ENCODE data around the gene GRK4. TPM values are rescaled to one million over a fixed set of nuclear protein-coding genes. Genes with fewer than 3 reads are reported as not detected.
A peak's percentile ranks its signal among the peaks of the same experiment; 100 is the strongest.

The GRK4 gene
- total and polyA plus RNA-seq, 2 donors (not counting 1 experiment from before 2014, with no cell fraction given): 0.73 to 2.3 TPM

- POLR2A ChIA-PET: interaction anchor here (1.0 kb wide), 1 partner anchor 35 kb away, joined by 3 read pairs; the partner anchor contains the start of gene HTT
- peak overlapping the region; percentile 95 for H3K4me3 Mint-ChIP-seq
- H3K4me1 Mint-ChIP-seq: peaks cover 60% of the 10 kb centered on the region
- Histone ChIP-seq H3K4me1 (ENCODE audit: control insufficient read depth in 2 of 2, insufficient read depth in 2 of 2, low read length in 2 of 2) (peaks cover 42 to 75% of the 10 kb centered on the region in 2 donors), H3K4me3 (ENCODE audit: control extremely low read depth in 1 of 5, extremely low read depth in 1 of 5, insufficient read depth in 1 of 5, low read depth in 2 of 5, low read length in 4 of 5) (peak overlapping the region in 2 of 5 experiments; percentile 79 to 81), H3K4me2 (replicated peaks; ENCODE audit: low read depth, low read length, poor library complexity, severe bottlenecking) (peak overlapping the region; percentile 96), H3K36me3 (replicated peaks in 1 of 2; ENCODE audit: control extremely low read depth in 1 of 2, control insufficient read depth in 1 of 2, extremely low read depth in 1 of 2, insufficient read depth in 2 of 2, low read length in 1 of 2) (no peaks in the 10 kb centered on the region), H3K9ac (ENCODE audit: low read length) (no peak overlapping the region), H4K20me1 (ENCODE audit: control insufficient read depth, insufficient read depth, low read length, poor library complexity, severe bottlenecking) (no peaks in the 10 kb centered on the region), H3K27me3 (replicated peaks in 1 of 4; ENCODE audit: control extremely low read depth in 1 of 4, control insufficient read depth in 3 of 4, insufficient read depth in 4 of 4, low read length in 3 of 4) (no peaks in the 10 kb centered on the region), H3K27ac (ENCODE audit: low read length in 2 of 2) (peak overlapping the region; percentile 89 to 97), H3K9me3 (ENCODE audit: control extremely low read depth in 1 of 3, control insufficient read depth in 2 of 3, insufficient read depth in 1 of 3, low read length in 2 of 3) (no peaks in the 10 kb centered on the region), H3K79me2 (ENCODE audit: control insufficient read depth, insufficient read depth, low read length) (peaks cover 13% of the 10 kb centered on the region), H2AFZ (ENCODE audit: insufficient read depth, low read depth, low read length, poor library complexity, severe bottlenecking) (no peak overlapping the region)
- no peak for DNase-seq
- ATAC-seq (ENCODE audit: low read depth): no peak
- 85% methylated on average over 4 of the region's 8 CpGs for WGBS (ENCODE audit: insufficient coverage)
- H3K27ac Mint-ChIP-seq: no peak overlapping the region
- TF ChIP-seq EZH2 (IDR thresholded peaks at IDR 0.05; ENCODE audit: borderline replicate concordance, insufficient read depth, low read depth, low read length, poor library complexity, severe bottlenecking) (no peak), CTCF (IDR thresholded peaks at IDR 0.05) (no peak)
- H3K27me3 Mint-ChIP-seq: no peaks in the 10 kb centered on the region
- CTCF ChIA-PET: interaction anchor here (1.0 to 2.0 kb wide), 4 partner anchors 62 to 441 kb away, joined by 3 to 6 read pairs (median 4); no protein-coding TSS in a partner anchor
- H3K9me3 Mint-ChIP-seq (ENCODE audit: insufficient read depth): no peaks in the 10 kb centered on the region
- intact Hi-C loops (cut with micrococcal nuclease): loop anchor here (10.0 kb wide), 3 partner anchors 195 to 445 kb away; partner anchors contain the start of gene ADD1
Measured at GRCh38 chr4:3039706-3040366, 76.5 kb downstream of the GRK4 start.
